SU-DHL-6 (cell line): ENCODE data around the gene RAD51B.

Experiments
- EZH2phosphoT487 ChIP-seq: fragments of 200-600 bp; sonication (generic), shearing (Covaris generic); conservative IDR thresholded peaks from 2 replicates; pipeline ENCODE4 v1.6.1; 2018; ENCODE audit warnings: mild to moderate bottlenecking, antibody characterized with exemption, low read length, moderate library complexity, mixed read lengths
- TF ChIP-seq, protein P1 (sequence below): fragments of 200-600 bp; sonication (generic); IDR thresholded peaks from one replicate; pipeline ENCODE4 v1.5.1; 2017; ENCODE audit warnings: antibody characterized with exemption, mild to moderate bottlenecking, low read length, moderate library complexity; ENCODE audit not compliant: insufficient read depth, poor library complexity, severe bottlenecking

DNA sequence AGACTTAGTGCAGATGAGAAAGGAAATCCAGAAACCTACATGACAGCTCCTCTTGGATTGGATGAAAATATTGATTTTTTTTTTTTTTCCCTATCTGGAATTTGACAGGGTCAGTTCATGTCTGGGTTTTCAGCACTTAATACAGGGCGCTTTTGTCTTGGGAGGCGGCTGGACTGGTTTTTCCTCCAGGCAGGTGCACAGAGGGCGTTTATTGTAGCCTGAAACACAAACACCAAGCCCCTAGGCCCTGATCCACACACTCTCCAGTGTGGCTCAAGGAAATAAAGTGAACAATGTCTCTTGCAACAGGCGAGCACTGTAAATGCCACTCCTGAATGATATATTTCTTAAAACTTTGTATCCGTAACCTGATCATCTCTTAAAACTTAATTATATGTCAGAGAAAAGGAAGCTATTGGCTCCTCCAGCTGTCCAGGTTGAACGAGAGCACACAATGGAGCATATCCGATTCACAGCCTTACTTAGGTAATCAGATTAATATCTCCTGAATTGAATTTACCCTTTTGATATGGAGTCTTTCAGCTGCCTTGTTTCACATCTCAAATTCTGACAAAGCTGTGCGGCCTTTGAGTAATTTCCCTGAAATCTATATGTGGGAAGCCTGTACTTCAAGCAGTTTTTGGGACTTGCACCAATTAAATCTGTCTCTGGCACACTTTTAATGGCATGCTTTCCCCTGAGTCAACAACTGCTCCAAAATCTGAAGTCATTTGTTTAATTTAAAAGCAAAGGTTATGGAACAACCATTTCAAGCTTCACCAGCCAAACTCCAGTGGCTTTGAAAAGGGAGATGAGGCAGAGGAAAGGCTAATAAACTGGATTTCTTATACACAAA, 487.6 kb downstream of the RAD51B start:
- TF ChIP-seq, protein P1, sequence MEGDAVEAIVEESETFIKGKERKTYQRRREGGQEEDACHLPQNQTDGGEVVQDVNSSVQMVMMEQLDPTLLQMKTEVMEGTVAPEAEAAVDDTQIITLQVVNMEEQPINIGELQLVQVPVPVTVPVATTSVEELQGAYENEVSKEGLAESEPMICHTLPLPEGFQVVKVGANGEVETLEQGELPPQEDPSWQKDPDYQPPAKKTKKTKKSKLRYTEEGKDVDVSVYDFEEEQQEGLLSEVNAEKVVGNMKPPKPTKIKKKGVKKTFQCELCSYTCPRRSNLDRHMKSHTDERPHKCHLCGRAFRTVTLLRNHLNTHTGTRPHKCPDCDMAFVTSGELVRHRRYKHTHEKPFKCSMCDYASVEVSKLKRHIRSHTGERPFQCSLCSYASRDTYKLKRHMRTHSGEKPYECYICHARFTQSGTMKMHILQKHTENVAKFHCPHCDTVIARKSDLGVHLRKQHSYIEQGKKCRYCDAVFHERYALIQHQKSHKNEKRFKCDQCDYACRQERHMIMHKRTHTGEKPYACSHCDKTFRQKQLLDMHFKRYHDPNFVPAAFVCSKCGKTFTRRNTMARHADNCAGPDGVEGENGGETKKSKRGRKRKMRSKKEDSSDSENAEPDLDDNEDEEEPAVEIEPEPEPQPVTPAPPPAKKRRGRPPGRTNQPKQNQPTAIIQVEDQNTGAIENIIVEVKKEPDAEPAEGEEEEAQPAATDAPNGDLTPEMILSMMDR, result no peak
- no peak for TF ChIP-seq EZH2phosphoT487
